Loucy (cell line): Measurements from ENCODE around the gene WTAP.

ENCODE experiments used
- H2AFZ ChIP-seq: fragments of 200-600 bp; sonication (generic); 2 replicates; pipeline ENCODE4 v1.6.0; 2016; ENCODE audit warnings: antibody characterized with exemption, mild to moderate bottlenecking, low read length, moderate library complexity
- H3F3A ChIP-seq: fragments of 200-600 bp; 2 replicates; pipeline ENCODE4 v1.6.0; 2016; ENCODE audit warnings: antibody characterized with exemption, low read depth, mild to moderate bottlenecking
- H3K27me3 ChIP-seq: fragments of 200-600 bp; sonication (generic); 2 replicates; pipeline ENCODE4 v1.6.1; 2014; ENCODE audit warnings: low read length, mild to moderate bottlenecking; ENCODE audit not compliant: insufficient read depth, poor library complexity, severe bottlenecking
- H3K36me3 ChIP-seq: fragments of 200-600 bp; sonication (generic); 2 replicates; pipeline ENCODE4 v1.6.1; 2016; ENCODE audit warnings: low read length; ENCODE audit not compliant: insufficient read depth
- H3K4me1 ChIP-seq: fragments of 200-600 bp; sonication (generic); 2 replicates; pipeline ENCODE4 v1.5.1; 2014; ENCODE audit warnings: low read length, mild to moderate bottlenecking; ENCODE audit not compliant: insufficient read depth, poor library complexity, severe bottlenecking
- H3K4me2 ChIP-seq: fragments of 200-600 bp; sonication (generic); 2 replicates; pipeline ENCODE4 v1.6.0; 2014; ENCODE audit warnings: antibody characterized with exemption, low read length, low read depth, mild to moderate bottlenecking; ENCODE audit not compliant: poor library complexity, severe bottlenecking
- H3K4me3 ChIP-seq: fragments of 200-600 bp; sonication (generic); 2 replicates; pipeline ENCODE4 v1.5.1; 2014; ENCODE audit warnings: low read length, mild to moderate bottlenecking, mixed read lengths; ENCODE audit not compliant: poor library complexity, severe bottlenecking
- H3K79me2 ChIP-seq: fragments of 200-600 bp; sonication (generic); 2 replicates; pipeline ENCODE4 v1.6.1; 2014; ENCODE audit warnings: low read length; ENCODE audit not compliant: insufficient read depth
- H3K9ac ChIP-seq: fragments of 200-600 bp; sonication (generic); 2 replicates; pipeline ENCODE4 v1.6.0; 2014; ENCODE audit warnings: mild to moderate bottlenecking, low read depth, low read length, moderate library complexity; ENCODE audit not compliant: poor library complexity, severe bottlenecking
- H3K9me2 ChIP-seq: fragments of 200-600 bp; sonication (generic); replicated peaks from 2 replicates; pipeline ENCODE4 v1.6.1; 2016; ENCODE audit warnings: low read depth, low read length, mixed read lengths
- H3K9me3 ChIP-seq: fragments of 200-600 bp; sonication (generic); 2 replicates; pipeline ENCODE4 v1.6.1; 2014; ENCODE audit warnings: mild to moderate bottlenecking, antibody characterized with exemption, low read length, low read depth; ENCODE audit not compliant: insufficient read depth
- H4K20me1 ChIP-seq: fragments of 200-600 bp; sonication (generic); 2 replicates; pipeline ENCODE4 v1.6.0; 2014; ENCODE audit warnings: antibody characterized with exemption, low read length, mild to moderate bottlenecking; ENCODE audit not compliant: insufficient read depth, poor library complexity, severe bottlenecking
- EZH2phosphoT487 ChIP-seq: fragments of 200-600 bp; IDR thresholded peaks from 2 replicates; pipeline ENCODE4 v1.6.1; 2018; ENCODE audit warnings: antibody characterized with exemption, mild to moderate bottlenecking, moderate library complexity, borderline replicate concordance
- TF ChIP-seq, protein P1 (sequence below): fragments of 200-600 bp; sonication (generic); conservative IDR thresholded peaks from 2 replicates; pipeline ENCODE4 v1.5.1; 2014; ENCODE audit warnings: mild to moderate bottlenecking, antibody characterized with exemption, low read length

Gene WTAP

GRCh38 chr6:159739341-159739740, 12.0 kb downstream of the WTAP start:
- H3K4me2 ChIP-seq = no peak overlapping the region
- H3K36me3 ChIP-seq = peaks cover 66% of the 10 kb centered on the region
- no peaks in the 10 kb centered on the region; the same call in 1 of the 2 replicates for H3F3A ChIP-seq
- peaks cover 25% of the 10 kb centered on the region for H3K4me1 ChIP-seq
- H3K4me3 ChIP-seq = no peak overlapping the region
- H3K79me2 ChIP-seq = peaks cover 91% of the 10 kb centered on the region
- H3K27me3 ChIP-seq = no peaks in the 10 kb centered on the region
- TF ChIP-seq, protein P1, sequence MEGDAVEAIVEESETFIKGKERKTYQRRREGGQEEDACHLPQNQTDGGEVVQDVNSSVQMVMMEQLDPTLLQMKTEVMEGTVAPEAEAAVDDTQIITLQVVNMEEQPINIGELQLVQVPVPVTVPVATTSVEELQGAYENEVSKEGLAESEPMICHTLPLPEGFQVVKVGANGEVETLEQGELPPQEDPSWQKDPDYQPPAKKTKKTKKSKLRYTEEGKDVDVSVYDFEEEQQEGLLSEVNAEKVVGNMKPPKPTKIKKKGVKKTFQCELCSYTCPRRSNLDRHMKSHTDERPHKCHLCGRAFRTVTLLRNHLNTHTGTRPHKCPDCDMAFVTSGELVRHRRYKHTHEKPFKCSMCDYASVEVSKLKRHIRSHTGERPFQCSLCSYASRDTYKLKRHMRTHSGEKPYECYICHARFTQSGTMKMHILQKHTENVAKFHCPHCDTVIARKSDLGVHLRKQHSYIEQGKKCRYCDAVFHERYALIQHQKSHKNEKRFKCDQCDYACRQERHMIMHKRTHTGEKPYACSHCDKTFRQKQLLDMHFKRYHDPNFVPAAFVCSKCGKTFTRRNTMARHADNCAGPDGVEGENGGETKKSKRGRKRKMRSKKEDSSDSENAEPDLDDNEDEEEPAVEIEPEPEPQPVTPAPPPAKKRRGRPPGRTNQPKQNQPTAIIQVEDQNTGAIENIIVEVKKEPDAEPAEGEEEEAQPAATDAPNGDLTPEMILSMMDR = no peak
- no peak for TF ChIP-seq EZH2phosphoT487
- H2AFZ ChIP-seq = no peak overlapping the region
- H4K20me1 ChIP-seq = peaks cover 86% of the 10 kb centered on the region
- no peaks in the 10 kb centered on the region for H3K9me2 ChIP-seq
- no peak overlapping the region for H3K9ac ChIP-seq
- H3K9me3 ChIP-seq = no peaks in the 10 kb centered on the region

DNA sequence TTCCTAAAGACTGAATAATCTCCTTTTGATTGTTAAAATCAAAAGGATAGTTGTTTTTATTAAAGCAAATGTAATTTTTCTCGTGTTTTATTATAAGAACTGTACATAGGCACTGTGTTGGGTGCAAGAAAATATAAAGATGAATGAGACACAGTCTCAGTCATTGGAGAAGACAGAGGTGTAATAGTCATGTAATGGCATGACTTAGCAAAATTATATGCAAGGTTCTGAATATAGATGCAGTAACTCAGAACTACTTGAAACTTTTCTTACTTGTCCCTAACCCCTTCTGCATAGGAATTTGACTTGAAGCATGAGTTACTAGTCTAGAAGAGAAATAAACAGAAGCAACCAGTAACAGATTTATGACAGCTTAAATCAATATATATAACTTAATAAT, 14.9 kb downstream of the WTAP start:
- Histone ChIP-seq H3K4me3 (no peak overlapping the region), H4K20me1 (peaks cover 78% of the 10 kb centered on the region), H3K9ac (no peak overlapping the region), H3F3A (no peaks in the 10 kb centered on the region), H3K4me1 (peaks cover 4% of the 10 kb centered on the region), H3K36me3 (peaks cover 94% of the 10 kb centered on the region), H3K9me3 (no peaks in the 10 kb centered on the region), H3K79me2 (peaks cover 82% of the 10 kb centered on the region), H3K27me3 (no peaks in the 10 kb centered on the region), H2AFZ (no peak overlapping the region), H3K9me2 (no peaks in the 10 kb centered on the region), H3K4me2 (no peak overlapping the region)
- no peak for TF ChIP-seq EZH2phosphoT487
- TF ChIP-seq, protein P1 = no peak

GRCh38 chr6:159745081-159745480, 17.8 kb downstream of the WTAP start:
- H3K79me2 ChIP-seq = peaks cover 54% of the 10 kb centered on the region
- H2AFZ ChIP-seq = no peak overlapping the region
- no peak overlapping the region for H3K4me2 ChIP-seq
- TF ChIP-seq, protein P1 = no peak
- no peak for TF ChIP-seq EZH2phosphoT487
- H3K9me2 ChIP-seq = no peaks in the 10 kb centered on the region
- H3K4me3 ChIP-seq = no peak overlapping the region
- H3F3A ChIP-seq = no peaks in the 10 kb centered on the region
- no peaks in the 10 kb centered on the region for H3K27me3 ChIP-seq
- no peaks in the 10 kb centered on the region for H3K4me1 ChIP-seq
- no peak overlapping the region for H3K9ac ChIP-seq
- H3K9me3 ChIP-seq = no peaks in the 10 kb centered on the region
- peaks cover 53% of the 10 kb centered on the region for H4K20me1 ChIP-seq
- H3K36me3 ChIP-seq = peaks cover 98% of the 10 kb centered on the region
